ENCODE results near the gene ZNF385A. TPM values are rescaled to one million over a fixed set of nuclear protein-coding genes. Genes with fewer than 3 reads are reported as not detected.

ZNF385A gene
- total RNA-seq, 2 experiments from 2014 or later = 3.8 to 4.7 TPM

DNA sequence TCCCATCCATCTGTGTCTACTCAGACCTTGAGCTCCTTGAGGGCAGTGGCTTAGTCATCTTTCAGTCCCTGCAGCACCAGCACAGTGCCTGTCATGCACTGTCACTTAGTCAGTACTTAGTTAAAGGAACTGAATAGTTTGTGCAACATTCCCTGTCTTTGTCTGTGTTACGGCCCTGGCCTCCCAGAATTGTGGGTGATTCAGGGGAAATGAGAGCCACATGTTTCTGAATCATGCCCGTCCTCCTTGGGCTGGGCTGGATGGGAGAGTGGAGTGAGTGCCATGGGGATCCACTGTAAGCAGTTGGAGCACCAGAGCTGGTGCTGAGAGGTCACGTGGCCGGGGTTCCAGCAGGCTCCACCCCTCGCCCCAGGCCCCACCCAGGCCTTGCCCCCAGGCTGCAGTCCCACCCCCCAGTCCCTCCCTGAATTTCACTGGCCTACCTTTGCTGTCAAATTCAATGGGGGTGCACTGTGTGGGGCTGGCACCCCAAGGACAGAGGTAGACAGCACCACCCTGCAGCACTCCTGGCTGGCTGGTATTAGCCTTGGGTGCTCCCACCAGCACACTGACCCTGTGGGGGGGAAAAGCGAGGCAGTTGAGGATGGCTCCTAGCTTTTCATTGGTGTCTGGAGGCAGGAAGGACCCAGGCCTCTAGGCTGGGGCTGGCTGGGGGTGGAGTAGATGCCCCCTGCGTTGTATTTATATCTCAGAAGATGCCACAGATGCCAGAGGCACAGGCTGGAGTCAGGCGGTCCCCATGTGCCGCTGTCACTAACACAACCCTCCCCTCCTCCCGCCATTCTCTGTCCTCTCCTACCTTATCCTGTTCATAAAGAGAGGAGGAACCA lies 27.1 kb upstream of the ZNF385A start:
- peaks cover 79% of the 10 kb centered on the region for H3K4me1 Mint-ChIP-seq (ENCODE audit: low read depth)
- TF ChIP-seq, protein P1, sequence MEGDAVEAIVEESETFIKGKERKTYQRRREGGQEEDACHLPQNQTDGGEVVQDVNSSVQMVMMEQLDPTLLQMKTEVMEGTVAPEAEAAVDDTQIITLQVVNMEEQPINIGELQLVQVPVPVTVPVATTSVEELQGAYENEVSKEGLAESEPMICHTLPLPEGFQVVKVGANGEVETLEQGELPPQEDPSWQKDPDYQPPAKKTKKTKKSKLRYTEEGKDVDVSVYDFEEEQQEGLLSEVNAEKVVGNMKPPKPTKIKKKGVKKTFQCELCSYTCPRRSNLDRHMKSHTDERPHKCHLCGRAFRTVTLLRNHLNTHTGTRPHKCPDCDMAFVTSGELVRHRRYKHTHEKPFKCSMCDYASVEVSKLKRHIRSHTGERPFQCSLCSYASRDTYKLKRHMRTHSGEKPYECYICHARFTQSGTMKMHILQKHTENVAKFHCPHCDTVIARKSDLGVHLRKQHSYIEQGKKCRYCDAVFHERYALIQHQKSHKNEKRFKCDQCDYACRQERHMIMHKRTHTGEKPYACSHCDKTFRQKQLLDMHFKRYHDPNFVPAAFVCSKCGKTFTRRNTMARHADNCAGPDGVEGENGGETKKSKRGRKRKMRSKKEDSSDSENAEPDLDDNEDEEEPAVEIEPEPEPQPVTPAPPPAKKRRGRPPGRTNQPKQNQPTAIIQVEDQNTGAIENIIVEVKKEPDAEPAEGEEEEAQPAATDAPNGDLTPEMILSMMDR (IDR thresholded peaks at IDR 0.05) = no peak
- H3K36me3 ChIP-seq (ENCODE audit: insufficient read depth, low read length) = peaks cover 45% of the 10 kb centered on the region
- peak overlapping the region; percentile 94 to 99 for H3K27ac ChIP-seq (ENCODE audit: low read depth in 1 of 2, low read length in 2 of 2)
- H3K27me3 ChIP-seq (ENCODE audit: control insufficient read depth in 1 of 2, insufficient read depth in 2 of 2, low read length in 2 of 2) = no peaks in the 10 kb centered on the region
- H3K4me3 ChIP-seq (ENCODE audit: low read length) = peak overlapping the region; percentile 50
- H3K27ac Mint-ChIP-seq = peak overlapping the region; percentile 95
- peaks cover 59% of the 10 kb centered on the region for H3K36me3 Mint-ChIP-seq (ENCODE audit: low read depth)
- H3K4me1 ChIP-seq (ENCODE audit: insufficient read depth, low read length) = peaks cover 91% of the 10 kb centered on the region
- no peaks in the 10 kb centered on the region for H3K9me3 ChIP-seq (ENCODE audit: control insufficient read depth in 1 of 2, insufficient read depth in 1 of 2, low read length in 2 of 2)
- intact Hi-C loops (cut with DNase I, micrococcal nuclease) = loop anchor here in 1 of 2 experiments (2.0 kb wide), 1 partner anchor 13 kb away; no protein-coding TSS in a partner anchor
- H3K4me3 Mint-ChIP-seq = peak overlapping the region; percentile 78
- ChIA-PET CTCF (interaction anchor here (0.8 to 11.8 kb wide), 3 partner anchors 10 to 32 kb away, joined by 3 to 147 read pairs (median 10); no protein-coding TSS in a partner anchor), POLR2A (interaction anchor here (0.8 to 4.2 kb wide), 4 partner anchors 11 to 131 kb away, joined by 3 to 52 read pairs (median 4); partner anchors contain the start of genes COPZ1 and HNRNPA1)
- DNase-seq (peak in 13 of 14 experiments; percentile 45 to 83 (median 68)), ATAC-seq (ENCODE audit: poor library complexity) (peak; percentile 46)
- no peaks in the 10 kb centered on the region for H3K27me3 Mint-ChIP-seq
- H3K9me3 Mint-ChIP-seq = no peaks in the 10 kb centered on the region

DNA sequence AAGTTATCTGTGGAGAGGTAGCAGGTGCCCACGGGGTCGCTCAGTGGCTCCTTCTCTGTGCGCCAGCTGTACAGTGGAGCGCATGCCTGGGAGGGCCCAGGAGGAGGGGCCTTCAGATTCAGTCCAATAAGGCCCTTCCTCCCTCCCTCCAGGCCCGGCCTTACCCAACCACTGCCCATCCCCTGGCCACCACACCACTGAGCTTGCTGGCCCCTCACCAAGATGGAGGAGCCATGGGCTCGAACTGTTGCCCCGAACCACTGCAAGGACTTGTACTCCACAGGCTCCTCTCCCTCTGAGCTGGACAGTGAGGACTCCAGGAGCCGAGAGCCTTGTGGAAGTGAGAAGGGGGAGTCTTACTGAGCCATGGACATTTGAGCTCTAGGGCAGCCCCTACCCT lies 24.7 kb upstream of the ZNF385A start:
- H3K4me1 Mint-ChIP-seq (ENCODE audit: low read depth) = peaks cover 73% of the 10 kb centered on the region
- H3K9me3 Mint-ChIP-seq = no peaks in the 10 kb centered on the region
- DNase-seq (peak in 1 of 14 experiments; percentile 21), ATAC-seq (ENCODE audit: poor library complexity) (no peak)
- H3K36me3 Mint-ChIP-seq (ENCODE audit: low read depth) = peaks cover 79% of the 10 kb centered on the region
- POLR2A ChIA-PET = no interaction called here
- peaks cover 86% of the 10 kb centered on the region for H3K4me1 ChIP-seq (ENCODE audit: insufficient read depth, low read length)
- intact Hi-C loops (cut with DNase I, micrococcal nuclease) = no loop called here
- CTCF ChIA-PET = interaction anchor here (1.1 to 2.4 kb wide), 2 partner anchors 10 to 14 kb away, joined by 3 to 16 read pairs; no protein-coding TSS in a partner anchor
- H3K9me3 ChIP-seq (ENCODE audit: control insufficient read depth in 1 of 2, insufficient read depth in 1 of 2, low read length in 2 of 2) = no peaks in the 10 kb centered on the region
- H3K4me3 ChIP-seq (ENCODE audit: low read length) = no peak overlapping the region
- no peak overlapping the region for H3K4me3 Mint-ChIP-seq
- peaks cover 69% of the 10 kb centered on the region for H3K36me3 ChIP-seq (ENCODE audit: insufficient read depth, low read length)
- H3K27ac ChIP-seq (ENCODE audit: low read depth in 1 of 2, low read length in 2 of 2) = peak overlapping the region; percentile 29 to 36
- no peaks in the 10 kb centered on the region for H3K27me3 ChIP-seq (ENCODE audit: control insufficient read depth in 1 of 2, insufficient read depth in 2 of 2, low read length in 2 of 2)
- TF ChIP-seq, protein P1 (IDR thresholded peaks at IDR 0.05) = no peak
- no peaks in the 10 kb centered on the region for H3K27me3 Mint-ChIP-seq
- H3K27ac Mint-ChIP-seq = peak overlapping the region; percentile 95

DNA sequence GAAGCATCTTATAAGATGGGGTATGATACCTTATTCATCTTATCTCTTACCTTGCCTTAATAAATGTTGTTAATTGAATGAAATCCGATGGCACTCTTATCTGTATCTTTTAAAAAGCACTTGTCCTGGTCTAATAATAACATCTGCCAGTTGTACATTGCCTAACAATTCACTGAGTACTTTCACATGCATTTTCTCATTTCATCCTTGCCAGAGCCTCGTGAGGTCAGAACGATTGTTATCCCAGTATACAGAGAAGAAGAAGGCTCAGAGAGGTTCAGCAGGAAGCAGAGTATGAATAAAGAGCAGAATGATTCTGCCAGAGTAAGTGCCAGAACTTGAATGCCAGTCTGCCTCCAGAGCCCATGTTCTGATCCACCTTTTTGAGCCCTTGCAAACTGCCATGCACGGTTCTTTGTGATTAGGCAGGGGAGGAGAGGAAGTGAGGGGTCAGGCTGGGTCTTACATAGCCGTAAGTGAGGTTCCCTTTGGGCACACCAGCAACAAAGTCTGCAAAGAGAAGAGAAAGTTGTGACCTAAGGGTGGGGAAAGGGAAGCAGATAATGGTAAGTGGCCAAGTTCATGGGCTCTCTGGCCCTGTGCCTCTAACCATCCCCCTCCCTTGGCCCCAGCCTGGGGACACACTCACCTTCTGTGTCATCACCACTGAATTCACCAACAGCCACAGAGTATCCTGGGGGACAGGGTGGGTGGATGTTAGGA lies 22.8 kb upstream of the ZNF385A start:
- H3K27ac ChIP-seq (ENCODE audit: low read depth in 1 of 2, low read length in 2 of 2) = peak overlapping the region; percentile 33
- H3K4me1 ChIP-seq (ENCODE audit: insufficient read depth, low read length) = peaks cover 71% of the 10 kb centered on the region
- H3K36me3 ChIP-seq (ENCODE audit: insufficient read depth, low read length) = peaks cover 87% of the 10 kb centered on the region
- no peak for ATAC-seq (ENCODE audit: poor library complexity)
- intact Hi-C loops (cut with DNase I, micrococcal nuclease) = no loop called here
- CTCF ChIA-PET = interaction anchor here (2.4 kb wide), 1 partner anchor 8 kb away, joined by 16 read pairs; no protein-coding TSS in a partner anchor
- TF ChIP-seq, protein P1 (IDR thresholded peaks at IDR 0.05) = no peak
- Mint-ChIP-seq H3K27me3 (no peaks in the 10 kb centered on the region), H3K36me3 (ENCODE audit: low read depth) (peaks cover 87% of the 10 kb centered on the region), H3K9me3 (no peaks in the 10 kb centered on the region), H3K4me1 (ENCODE audit: low read depth) (peaks cover 59% of the 10 kb centered on the region), H3K4me3 (no peak overlapping the region), H3K27ac (peak overlapping the region; percentile 86)
- no peaks in the 10 kb centered on the region for H3K9me3 ChIP-seq (ENCODE audit: control insufficient read depth in 1 of 2, insufficient read depth in 1 of 2, low read length in 2 of 2)
- H3K27me3 ChIP-seq (ENCODE audit: control insufficient read depth in 1 of 2, insufficient read depth in 2 of 2, low read length in 2 of 2) = no peaks in the 10 kb centered on the region
- POLR2A ChIA-PET = interaction anchor here (1.6 kb wide), 1 partner anchor 10 kb away, joined by 3 read pairs; no protein-coding TSS in a partner anchor
- no peak overlapping the region for H3K4me3 ChIP-seq (ENCODE audit: low read length)
- peak in 1 of 14 experiments; percentile 25 for DNase-seq

All from CD4-positive, alpha-beta T cell (primary cell).